Activated naive CD4-positive, alpha-beta T cell treated with anti-CD3 and anti-CD28 coated beads, Interleukin-2, amount 50 U/mL, for 24 hours (primary cell): Measurements from ENCODE around the gene SUSD3.

ENCODE experiments used
- H3K27ac Mint-ChIP-seq: one replicate; pipeline ENCODE4 v1.8.0; 2021; ENCODE audit warnings: mild to moderate bottlenecking, mixed read lengths
- H3K27me3 Mint-ChIP-seq: one replicate; pipeline ENCODE4 v1.8.0; 2021; ENCODE audit warnings: mixed read lengths
- H3K36me3 Mint-ChIP-seq: one replicate; pipeline ENCODE4 v1.8.0; 2021; ENCODE audit warnings: mixed read lengths
- H3K4me1 Mint-ChIP-seq: one replicate; pipeline ENCODE4 v1.8.0; 2021; ENCODE audit warnings: mixed read lengths
- H3K4me3 Mint-ChIP-seq: one replicate; pipeline ENCODE4 v1.8.0; 2021; ENCODE audit warnings: mild to moderate bottlenecking, mixed read lengths
- H3K9me3 Mint-ChIP-seq: one replicate; pipeline ENCODE4 v1.8.0; 2021; ENCODE audit warnings: mixed read lengths

SUSD3 gene

DNA sequence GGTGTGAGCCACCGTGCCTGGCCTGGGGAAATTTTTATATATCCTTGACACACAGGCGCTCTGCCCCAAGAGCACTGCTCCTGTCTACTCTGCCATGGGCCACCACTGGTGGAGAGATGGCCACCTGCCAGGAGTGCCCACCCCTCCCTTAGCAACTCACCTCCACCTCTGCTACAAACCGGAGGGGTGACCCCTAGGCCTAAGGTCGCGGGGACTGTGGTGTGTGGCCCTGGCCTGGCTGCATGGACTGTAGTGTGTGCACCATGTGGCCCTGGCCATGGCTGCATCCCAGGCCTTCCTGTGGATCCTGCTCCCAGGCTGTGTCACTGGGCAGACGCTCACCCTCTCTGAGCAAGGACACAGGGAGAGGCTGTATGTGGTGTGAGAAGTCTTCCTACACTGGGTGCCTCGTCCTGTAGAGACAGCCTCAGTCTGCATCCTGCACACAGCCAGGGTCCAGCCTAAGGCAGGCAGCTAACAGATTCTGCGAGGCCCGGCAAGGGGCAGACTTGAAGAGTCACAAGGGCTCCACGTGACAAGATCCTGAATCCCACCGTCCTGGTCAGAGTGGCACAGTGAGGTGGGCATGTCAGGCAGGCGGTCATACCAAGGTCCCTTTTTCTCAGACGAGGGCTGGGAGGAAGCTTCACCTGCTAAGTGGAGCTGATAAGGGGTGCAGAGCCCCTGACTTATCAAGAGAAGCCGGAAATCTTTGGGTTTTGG is 65.2 kb downstream of the SUSD3 start:
- Mint-ChIP-seq H3K4me1 (peaks cover 51% of the 10 kb centered on the region), H3K36me3 (peaks cover 2% of the 10 kb centered on the region), H3K9me3 (no peaks in the 10 kb centered on the region), H3K27me3 (no peaks in the 10 kb centered on the region), H3K27ac (no peak overlapping the region), H3K4me3 (no peak overlapping the region)

DNA sequence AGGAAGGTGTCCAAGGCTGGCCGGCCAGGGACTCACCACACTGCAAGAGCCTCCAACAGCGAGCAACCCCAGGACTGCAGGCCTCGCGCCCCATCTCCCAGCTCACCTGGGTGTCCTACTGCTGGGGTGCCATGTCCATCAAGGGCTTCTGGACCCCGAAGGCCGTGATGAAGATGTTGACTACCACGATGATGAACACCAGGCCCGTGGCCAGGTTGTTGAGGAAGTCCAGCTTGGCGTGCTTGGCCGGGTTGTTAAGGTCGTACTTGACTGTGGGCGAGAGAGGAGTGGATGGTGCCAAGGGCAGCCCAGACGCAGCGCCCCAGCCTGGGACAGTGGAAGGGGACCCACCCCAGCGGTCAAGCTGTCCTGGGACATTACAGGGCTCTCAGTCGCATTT is 66.3 kb downstream of the SUSD3 start:
- H3K27ac Mint-ChIP-seq = no peak overlapping the region
- H3K9me3 Mint-ChIP-seq = no peaks in the 10 kb centered on the region
- H3K27me3 Mint-ChIP-seq = no peaks in the 10 kb centered on the region
- peaks cover 49% of the 10 kb centered on the region for H3K4me1 Mint-ChIP-seq
- H3K4me3 Mint-ChIP-seq = no peak overlapping the region
- H3K36me3 Mint-ChIP-seq = peaks cover 2% of the 10 kb centered on the region

- no peaks in the 10 kb centered on the region for H3K9me3 Mint-ChIP-seq
- peaks cover 45% of the 10 kb centered on the region for H3K4me1 Mint-ChIP-seq
- H3K36me3 Mint-ChIP-seq = peaks cover 2% of the 10 kb centered on the region
- no peak overlapping the region for H3K4me3 Mint-ChIP-seq
- H3K27me3 Mint-ChIP-seq = no peaks in the 10 kb centered on the region
- H3K27ac Mint-ChIP-seq = no peak overlapping the region
Observed at GRCh38 chr9:93125331-93125894, 66.9 kb downstream of the SUSD3 start.

DNA sequence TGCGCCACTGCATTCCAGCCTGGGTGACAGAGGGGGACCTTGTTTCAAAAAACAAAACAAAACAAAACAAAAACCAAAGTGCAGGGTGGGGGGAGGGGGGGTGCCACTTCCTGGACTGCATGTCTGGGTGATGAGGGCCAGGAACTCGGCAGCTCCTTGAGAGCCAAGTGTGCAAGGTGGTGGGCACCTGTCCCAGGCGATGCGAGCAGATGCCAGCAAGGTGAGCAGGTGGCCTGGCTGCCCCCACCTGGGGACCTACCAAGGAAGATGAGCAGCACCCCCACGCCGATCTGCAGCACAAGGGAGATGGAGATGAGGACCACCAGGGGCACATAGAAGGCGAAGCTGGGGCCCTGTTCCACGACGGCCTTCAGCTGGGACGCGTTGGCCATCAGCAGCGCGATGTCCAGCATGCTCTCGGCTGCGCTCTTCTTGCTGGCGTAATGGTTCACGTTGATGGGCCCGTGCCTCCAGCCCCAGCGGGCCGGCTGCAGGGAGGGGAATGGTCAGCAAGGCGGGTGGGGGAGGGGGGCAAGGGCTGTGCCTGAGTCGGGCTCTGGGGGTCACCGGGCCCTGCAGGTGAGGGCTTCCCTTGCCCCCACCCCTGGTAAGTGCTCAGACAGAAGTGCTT is 67.8 kb downstream of the SUSD3 start:
- Mint-ChIP-seq H3K4me1 (peaks cover 53% of the 10 kb centered on the region), H3K36me3 (peaks cover 2% of the 10 kb centered on the region), H3K9me3 (no peaks in the 10 kb centered on the region), H3K27ac (peak overlapping the region; percentile 62), H3K27me3 (no peaks in the 10 kb centered on the region), H3K4me3 (peak overlapping the region; percentile 58)

DNA sequence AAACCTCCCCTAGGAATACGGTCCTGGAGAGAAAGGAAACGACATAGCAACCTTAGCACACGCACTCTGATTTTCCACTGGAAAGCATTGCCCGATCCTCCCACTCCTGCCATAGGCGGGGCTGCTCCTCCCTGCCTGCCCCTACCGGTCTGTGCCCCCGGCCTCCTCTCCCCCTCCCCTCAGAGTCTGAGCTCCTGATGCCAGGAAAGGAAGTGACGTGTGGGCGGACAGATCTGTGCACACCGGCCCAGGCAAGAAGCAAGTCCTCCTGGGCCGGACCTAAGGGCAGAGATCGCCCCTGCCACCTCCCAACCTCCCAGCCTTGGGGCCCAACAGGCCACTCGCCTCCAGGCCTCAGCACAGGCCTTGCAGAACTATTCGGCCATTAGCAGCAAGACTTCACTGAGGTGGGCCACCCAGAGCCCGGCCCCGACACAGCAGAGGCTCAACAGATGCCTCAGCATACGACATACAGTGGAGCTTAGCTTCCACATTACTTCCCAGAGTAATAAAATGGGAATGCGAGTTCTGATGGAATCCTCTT is 68.4 kb downstream of the SUSD3 start:
- H3K4me3 Mint-ChIP-seq = peak overlapping the region; percentile 51
- no peaks in the 10 kb centered on the region for H3K36me3 Mint-ChIP-seq
- peak overlapping the region; percentile 62 for H3K27ac Mint-ChIP-seq
- peaks cover 59% of the 10 kb centered on the region for H3K4me1 Mint-ChIP-seq
- H3K27me3 Mint-ChIP-seq = no peaks in the 10 kb centered on the region
- H3K9me3 Mint-ChIP-seq = no peaks in the 10 kb centered on the region

GRCh38 chr9:93127395-93127911 is 69.0 kb downstream of the SUSD3 start:
- Mint-ChIP-seq H3K9me3 (no peaks in the 10 kb centered on the region), H3K27me3 (no peaks in the 10 kb centered on the region), H3K4me1 (peaks cover 64% of the 10 kb centered on the region), H3K27ac (peak overlapping the region; percentile 62), H3K4me3 (peak overlapping the region; percentile 51), H3K36me3 (no peaks in the 10 kb centered on the region)

DNA sequence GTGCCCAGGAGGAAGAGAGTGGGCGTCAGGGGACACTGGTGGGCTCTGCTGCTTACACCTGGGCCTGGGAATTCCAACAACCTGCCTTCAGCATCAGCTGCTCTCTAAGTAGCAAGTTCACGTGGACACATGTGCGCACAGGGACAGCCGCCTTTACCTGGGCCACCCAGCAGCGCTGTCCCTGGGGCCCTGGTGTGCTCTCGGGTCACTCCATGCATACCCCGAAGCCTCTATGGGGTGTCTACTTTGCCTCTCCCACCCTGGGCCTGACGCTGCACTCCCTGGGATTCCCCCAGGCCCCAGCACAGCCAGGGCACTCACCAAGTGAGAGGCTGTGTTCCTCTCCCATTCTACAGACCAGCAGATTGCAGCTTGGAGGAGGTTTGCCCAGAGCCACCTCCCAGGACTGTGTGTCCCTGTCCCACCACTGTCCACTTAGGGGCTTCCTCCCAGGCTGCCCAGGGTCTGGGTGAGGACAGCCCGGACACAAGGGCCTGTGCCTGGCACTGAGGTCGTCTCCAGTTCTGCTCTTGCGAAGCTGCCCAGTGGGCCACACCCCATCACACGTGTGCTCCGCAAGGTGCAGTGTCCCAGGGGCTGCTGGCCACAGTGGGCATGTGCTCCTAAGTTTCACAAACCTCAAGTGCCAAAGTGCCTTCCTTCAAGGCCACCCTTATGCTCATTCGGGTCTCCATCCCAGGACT is 69.7 kb downstream of the SUSD3 start:
- Mint-ChIP-seq H3K27me3 (no peaks in the 10 kb centered on the region), H3K4me1 (peaks cover 71% of the 10 kb centered on the region), H3K4me3 (peak overlapping the region; percentile 19)

DNA sequence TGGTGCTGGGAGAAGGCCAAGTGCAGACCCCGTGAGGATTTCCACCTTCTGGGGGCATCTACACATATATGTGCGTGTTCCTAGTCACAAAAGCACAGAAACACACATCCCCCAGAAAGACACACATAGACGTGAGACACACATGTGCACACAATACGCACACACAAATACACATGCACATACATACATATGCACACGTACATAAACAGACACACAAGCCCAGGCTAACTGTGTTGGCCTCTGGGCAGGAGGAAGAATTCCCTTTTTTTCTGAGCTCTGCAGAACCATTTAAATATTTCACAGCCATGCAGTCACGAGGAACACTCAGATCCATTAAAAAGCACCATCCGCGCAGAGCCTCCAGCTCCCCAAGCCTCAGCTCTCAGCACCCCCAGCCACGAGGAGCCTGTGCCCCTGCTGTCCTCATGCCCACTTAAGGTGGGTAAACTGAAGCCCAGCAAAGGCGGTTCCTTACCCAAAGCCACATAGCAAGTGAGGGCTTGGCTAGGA is 70.3 kb downstream of the SUSD3 start:
- peak overlapping the region; percentile 19 for H3K4me3 Mint-ChIP-seq
- peaks cover 72% of the 10 kb centered on the region for H3K4me1 Mint-ChIP-seq
- no peaks in the 10 kb centered on the region for H3K9me3 Mint-ChIP-seq
- no peaks in the 10 kb centered on the region for H3K27me3 Mint-ChIP-seq
- H3K36me3 Mint-ChIP-seq = no peaks in the 10 kb centered on the region
- peak overlapping the region; percentile 2 for H3K27ac Mint-ChIP-seq

More for the DNA sequence above, 69.7 kb downstream of the SUSD3 start:
- Mint-ChIP-seq H3K27ac (peak overlapping the region; percentile 51), H3K36me3 (no peaks in the 10 kb centered on the region), H3K9me3 (no peaks in the 10 kb centered on the region)

DNA sequence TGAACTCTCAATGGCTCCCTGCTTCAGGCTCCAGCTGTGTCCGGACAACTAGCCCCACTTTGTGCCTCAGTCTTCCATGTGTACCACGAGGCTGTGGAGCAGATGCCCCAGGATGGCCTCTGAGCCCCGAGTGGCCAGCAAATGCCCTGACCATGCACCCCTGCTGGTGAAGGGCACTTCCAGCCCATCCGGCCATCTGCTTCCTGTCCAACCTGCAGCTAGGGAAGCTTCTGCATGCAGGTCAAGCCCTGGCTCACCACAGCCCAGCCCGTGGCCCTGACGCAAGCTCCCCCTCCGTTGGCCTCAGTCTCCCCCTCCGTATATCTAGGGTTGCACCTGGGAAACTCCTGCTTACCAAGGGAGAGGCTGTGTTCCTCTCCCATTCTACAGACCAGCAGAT is 70.8 kb downstream of the SUSD3 start:
- no peak overlapping the region for H3K4me3 Mint-ChIP-seq
- no peaks in the 10 kb centered on the region for H3K27me3 Mint-ChIP-seq
- H3K27ac Mint-ChIP-seq = peak overlapping the region; percentile 41
- H3K9me3 Mint-ChIP-seq = no peaks in the 10 kb centered on the region
- H3K36me3 Mint-ChIP-seq = no peaks in the 10 kb centered on the region
- peaks cover 72% of the 10 kb centered on the region for H3K4me1 Mint-ChIP-seq

DNA sequence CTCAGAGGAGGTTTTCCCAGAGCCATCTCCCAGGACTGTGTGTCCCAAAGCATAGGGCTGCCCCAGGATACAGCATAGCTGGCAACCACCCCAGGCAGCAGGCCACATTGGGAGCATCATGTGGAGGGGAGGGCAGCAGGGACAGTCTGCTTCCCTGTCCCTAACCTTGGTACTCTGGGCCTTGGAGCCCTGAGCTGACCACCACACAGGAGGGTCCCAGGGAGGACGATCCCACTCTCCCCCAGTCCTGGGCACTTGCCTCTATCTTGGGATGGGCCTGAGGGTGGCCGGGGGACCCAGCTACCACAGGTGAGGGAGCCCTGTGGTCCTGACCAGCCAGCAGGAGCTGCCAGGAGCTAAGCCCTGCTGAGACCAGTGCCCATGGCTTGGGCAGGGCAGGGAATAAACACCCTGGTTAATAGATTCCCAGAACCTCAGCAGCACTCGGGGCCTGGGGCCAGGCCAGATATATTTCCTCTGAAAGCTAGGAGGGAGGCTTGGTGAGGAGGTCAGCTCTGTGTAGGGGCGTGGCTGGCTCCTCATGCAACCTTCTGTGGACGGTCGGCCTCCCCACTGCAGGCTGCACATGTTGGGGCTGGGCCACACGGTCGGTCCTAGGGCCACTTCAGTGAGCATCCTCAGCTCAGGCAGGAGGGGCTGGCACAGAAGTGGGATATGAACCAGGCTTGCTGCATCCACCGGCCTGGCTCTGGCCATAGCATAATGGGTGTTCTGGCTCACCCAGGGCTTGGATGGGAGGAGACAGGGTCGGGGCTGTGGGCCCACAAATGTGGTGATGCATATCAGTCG is 71.4 kb downstream of the SUSD3 start:
- peaks cover 77% of the 10 kb centered on the region for H3K4me1 Mint-ChIP-seq

DNA sequence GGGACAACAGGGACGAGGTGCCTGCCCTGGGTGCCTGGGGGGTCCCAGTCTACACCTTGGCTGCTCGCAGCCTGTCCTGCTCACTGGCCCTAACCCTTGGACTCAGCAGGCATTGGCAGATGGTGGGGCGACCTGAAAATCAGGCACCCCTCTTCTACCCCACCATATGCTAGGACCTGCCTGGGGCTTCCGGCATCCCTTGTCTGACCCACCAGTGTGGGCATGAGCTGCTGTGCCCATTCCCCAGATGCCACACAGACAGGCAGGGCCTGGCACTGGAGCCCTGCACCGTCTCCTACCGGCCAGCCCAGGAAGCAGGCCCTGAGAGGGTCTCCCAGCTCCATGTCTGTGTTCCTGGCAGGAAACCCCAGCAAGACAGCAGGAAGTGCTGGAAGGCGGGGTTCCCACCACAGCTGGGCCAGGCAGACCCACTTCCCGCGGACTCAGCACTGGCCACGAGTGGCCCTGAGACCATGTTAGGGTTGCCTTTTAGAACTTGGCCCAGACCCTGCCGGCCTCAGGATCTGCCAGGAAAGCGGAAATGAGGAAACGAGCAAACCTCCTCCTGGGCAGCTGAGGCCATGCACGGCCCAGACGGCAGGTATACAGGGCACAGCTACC is 72.5 kb downstream of the SUSD3 start:
- Mint-ChIP-seq H3K36me3 (no peaks in the 10 kb centered on the region), H3K27ac (peak overlapping the region; percentile 12), H3K27me3 (no peaks in the 10 kb centered on the region), H3K4me3 (peak overlapping the region; percentile 93), H3K9me3 (no peaks in the 10 kb centered on the region), H3K4me1 (peaks cover 75% of the 10 kb centered on the region)

More for the DNA sequence above, 71.4 kb downstream of the SUSD3 start:
- no peaks in the 10 kb centered on the region for H3K36me3 Mint-ChIP-seq
- no peaks in the 10 kb centered on the region for H3K27me3 Mint-ChIP-seq
- peak overlapping the region; percentile 93 for H3K4me3 Mint-ChIP-seq
- no peaks in the 10 kb centered on the region for H3K9me3 Mint-ChIP-seq
- H3K27ac Mint-ChIP-seq = peak overlapping the region; percentile 41

DNA sequence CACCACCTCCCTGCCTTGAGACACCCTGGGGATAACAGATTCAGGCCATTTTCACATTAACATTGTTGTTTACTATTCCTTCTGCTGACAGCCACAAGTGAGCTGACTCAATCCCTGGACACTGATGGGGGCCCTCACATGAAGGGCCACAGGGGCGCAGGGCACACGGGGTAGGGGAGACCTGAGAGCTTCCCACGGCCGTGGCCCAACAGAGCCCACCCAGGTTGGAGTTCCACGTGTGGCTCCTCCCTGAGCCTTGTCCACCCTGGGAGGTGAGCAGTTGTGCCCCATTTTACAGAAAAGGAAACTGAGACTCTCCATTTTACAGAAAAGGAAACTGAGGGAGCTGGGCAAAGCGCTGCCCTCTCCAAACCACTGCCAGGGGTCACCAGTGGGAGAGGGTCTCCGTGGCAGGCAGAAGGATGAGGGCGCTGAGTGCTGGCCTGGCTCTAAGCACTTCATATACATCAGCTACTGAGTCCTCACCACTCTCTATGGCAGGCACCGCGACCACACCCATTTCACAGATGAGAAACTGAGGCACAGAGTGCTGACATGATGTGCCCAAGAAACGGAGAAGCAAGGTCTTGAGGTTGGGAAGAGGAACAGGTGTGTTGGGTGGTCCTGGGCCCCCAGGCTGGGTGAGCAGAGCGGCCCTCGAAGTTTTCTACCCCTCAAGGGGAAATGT is 73.2 kb downstream of the SUSD3 start:
- Mint-ChIP-seq H3K4me1 (peaks cover 68% of the 10 kb centered on the region), H3K36me3 (no peaks in the 10 kb centered on the region), H3K27ac (peak overlapping the region; percentile 70), H3K4me3 (peak overlapping the region; percentile 93), H3K27me3 (no peaks in the 10 kb centered on the region), H3K9me3 (no peaks in the 10 kb centered on the region)

DNA sequence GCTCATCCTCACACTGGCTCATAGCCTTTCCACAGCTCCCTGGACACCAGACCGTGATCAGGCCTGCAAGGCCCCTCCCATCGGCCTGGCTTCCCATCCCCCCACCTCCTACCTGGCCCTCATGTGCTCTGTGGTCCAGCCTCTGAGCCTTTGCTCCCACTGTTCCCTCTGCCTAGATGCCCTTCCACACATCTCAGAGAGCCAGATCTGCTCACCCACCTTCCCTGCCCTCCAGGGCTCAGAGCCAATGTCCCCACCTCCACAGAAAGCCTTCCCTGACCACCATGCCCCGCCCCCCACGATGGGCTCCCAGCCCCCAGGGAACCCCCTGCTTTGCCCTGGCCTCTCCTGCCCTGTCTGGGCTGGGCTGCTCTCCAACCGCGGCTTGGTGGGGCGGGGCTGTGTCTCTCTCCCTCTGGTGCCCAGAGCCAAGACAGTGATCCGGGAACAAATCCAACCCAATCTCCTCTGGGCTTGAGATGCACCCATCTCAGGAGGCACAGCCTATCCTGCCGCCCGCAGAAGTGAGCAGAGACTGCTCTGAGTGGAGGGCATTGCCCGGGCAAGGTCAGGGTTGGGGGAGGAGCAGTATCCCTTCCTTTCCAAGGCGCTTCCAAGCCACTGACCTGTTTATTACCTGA is 73.9 kb downstream of the SUSD3 start:
- Mint-ChIP-seq H3K4me1 (peaks cover 61% of the 10 kb centered on the region), H3K36me3 (no peaks in the 10 kb centered on the region), H3K27me3 (no peaks in the 10 kb centered on the region), H3K4me3 (peak overlapping the region; percentile 93), H3K9me3 (no peaks in the 10 kb centered on the region), H3K27ac (peak overlapping the region; percentile 82)
